ELR (cell line): Measurements from ENCODE around the gene FADS1.

Experiments used
- DNase-seq: peaks from one replicate; pipeline ENCODE4 v3.0.0-alpha.2; 2015; ENCODE audit warnings: low read depth

Gene FADS1

DNA sequence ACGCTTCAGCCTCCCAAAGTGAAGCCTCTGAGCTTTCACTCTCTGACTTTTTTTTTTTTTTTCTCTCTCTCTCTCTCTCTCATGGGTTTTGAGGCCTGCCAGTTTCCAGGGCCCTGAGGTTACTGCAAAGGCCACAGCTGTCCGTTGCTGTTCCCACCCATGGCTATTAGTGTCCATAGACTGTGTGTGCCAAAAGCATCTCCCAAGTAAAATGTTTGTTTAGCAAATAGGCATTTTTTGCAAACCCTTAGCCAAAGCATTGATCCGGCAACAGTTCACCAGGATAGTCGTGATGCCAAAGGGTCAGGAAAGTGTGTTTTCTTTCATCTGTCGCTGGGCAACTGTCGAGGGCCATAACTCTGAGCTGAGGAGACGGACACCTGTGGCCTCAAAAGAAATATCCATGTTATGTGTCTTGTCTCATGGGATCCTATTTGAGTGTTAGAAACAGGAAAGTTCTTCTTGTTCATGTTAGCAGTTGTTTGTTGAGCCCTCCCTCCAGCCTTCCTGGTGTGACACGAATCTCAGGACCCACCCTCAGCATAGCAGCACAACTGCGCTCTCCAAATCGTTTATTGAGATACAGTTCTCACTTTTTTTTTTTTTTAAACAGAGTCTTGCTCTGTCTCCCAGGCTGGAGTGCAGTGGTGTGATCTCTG is 29.7 kb upstream of the FADS1 start:
- no peak for DNase-seq

DNA sequence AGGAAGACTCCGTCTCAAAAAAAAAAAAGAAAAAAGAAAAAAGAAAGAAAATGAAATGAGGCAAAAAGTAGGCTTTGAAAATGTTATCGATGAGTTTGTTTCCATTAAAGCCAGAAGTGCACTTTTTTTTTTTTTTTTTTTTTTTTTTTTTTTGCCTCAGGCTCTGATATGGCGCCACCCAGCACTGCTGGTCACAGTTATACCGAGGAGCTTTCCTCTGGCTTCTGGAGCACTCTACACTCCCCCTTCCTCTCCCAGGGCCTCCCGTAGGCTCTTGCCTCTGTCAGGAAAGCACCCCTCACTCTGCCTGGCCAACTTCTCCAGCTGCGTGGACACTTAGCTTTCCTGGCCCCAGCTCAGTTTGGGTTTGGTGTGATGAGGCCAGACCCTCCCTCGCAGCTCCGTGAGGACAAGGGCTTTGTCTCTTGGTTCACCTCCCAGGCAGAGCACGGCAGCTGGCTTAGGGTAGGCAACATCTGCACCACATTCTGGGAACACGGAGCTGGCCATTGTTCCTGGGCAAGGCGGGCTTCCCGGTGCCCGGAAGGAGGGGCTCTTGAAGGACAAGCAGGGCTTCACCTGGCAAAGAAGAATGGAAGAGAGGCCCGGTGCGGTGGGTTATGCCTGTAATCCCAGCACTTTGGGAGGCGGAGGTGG is 28.2 kb upstream of the FADS1 start:
- no peak for DNase-seq

DNA sequence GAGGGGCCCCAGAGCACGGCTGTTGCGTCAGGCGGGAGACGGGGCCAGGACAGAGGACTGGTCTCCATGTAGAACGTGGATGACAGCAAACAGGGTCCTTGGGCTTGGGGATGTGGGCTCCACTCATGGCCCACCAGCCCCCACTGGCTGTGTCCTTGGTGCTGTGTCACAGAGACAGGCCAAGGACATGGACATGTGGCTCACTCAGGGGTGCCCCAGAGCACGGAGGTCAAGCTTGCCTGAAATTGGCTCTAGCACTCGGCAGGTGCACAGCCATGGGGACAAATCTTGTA is 25.7 kb upstream of the FADS1 start:
- no peak for DNase-seq

DNA sequence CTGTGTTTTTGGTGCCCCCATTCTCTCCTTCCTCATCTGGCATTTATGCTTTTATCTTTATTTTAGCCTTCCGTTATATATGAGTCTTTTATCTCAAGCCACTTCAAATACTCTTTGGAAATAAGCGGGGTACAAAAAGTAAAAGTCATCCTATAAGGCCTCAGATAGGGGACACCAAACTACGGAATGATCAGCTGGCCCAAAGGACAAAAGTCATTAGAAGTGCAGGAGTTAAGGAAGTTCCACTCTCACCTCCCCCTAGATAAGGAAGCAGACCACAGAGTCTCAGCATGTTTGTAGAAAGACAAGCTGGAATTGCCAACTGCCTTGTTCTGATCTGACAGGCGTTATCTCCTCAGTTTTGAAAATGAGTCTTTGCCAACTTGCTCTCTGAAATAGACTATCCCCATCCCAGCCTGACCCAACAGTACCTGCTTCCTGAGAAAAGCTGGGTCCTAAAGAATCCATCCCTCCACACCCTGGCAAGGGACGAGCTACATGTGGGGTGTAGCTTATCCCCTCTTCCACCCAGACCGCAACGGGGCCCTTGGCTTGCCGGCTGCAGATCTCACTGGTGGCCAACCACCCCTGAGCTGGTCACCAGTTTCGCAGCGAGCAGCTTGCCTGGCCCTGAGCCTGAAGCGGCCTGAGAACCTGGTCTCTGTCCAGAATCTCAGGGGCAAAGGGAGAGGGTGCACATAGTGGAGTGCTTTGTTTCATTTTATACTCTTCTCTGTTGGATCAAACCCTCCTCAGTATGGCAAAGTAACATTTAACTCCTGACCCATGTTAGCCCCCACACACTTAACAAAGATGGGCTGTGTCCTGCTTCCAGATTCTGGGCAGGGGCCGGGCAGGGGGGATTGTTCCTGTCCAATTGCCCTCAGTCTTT is 25.1 kb upstream of the FADS1 start:
- no peak for DNase-seq

DNA sequence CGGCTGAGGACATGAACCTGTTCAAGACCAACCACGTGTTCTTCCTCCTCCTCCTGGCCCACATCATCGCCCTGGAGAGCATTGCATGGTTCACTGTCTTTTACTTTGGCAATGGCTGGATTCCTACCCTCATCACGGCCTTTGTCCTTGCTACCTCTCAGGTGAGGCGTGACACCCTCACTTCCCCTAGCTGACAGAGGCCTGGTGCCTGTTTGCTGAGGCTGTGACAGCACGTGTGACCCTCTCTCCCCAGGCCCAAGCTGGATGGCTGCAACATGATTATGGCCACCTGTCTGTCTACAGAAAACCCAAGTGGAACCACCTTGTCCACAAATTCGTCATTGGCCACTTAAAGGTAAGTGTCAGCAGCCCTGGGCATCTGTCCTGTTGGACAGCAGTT is 23.6 kb upstream of the FADS1 start:
- DNase-seq = no peak

DNA sequence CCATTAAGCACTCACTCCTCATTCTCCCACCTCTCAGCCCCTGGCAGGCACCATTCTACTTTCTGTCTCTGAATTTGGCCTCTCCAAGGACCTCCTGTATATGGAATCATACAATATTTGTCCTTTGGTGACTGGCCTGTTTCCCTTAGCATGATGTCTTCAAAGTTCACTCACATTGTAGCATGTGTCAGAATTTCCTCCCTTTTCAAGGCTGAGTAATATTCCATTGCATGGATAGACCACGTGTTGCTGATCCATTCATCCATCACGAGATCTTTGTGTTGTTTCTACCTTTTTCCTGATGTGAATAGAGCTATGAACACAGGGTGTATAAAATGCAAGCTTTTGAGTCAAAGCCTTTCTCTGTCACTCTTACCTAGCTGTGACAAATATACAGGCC is 22.9 kb upstream of the FADS1 start:
- no peak for DNase-seq

DNA sequence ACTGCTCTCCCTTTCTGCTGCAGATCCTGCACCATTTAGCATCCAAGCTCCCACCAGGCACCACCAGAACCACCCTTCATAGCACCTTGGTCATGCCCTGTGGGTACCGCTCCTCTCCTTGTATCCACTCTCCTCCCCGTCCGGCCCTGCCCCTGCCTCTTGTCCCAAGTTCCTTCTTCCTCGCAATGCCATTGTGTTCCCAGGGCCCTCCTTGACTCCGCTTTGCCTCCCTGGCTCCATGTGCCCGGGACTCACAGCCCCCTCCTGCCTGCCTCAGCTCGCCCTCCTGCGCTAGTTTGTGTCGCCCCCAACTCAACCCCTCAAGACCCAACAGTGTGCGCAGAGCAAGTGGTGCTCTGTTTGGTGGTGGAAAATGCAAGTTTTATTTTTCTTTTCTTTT is 22.1 kb upstream of the FADS1 start:
- no peak for DNase-seq

DNA sequence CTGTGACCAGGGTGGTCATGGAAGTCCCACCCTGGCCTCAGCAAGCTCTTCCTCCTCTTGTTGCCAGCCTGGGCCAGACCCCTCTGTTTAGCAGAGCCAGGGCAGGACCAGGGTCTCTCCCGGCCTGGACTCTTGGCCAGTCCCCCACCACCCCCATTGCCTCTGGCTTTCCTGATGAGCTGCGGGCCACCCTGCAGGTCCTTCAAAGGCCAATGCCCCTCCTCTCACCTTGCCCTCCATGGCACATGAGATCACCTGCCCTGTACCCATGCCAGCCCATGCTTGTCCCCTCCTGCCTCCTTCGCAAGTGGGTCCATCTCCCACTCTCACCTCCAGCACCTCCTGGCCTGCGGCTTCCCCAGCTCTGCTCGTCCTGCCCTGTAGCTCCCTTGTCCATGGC is 21.7 kb upstream of the FADS1 start:
- DNase-seq = no peak

DNA sequence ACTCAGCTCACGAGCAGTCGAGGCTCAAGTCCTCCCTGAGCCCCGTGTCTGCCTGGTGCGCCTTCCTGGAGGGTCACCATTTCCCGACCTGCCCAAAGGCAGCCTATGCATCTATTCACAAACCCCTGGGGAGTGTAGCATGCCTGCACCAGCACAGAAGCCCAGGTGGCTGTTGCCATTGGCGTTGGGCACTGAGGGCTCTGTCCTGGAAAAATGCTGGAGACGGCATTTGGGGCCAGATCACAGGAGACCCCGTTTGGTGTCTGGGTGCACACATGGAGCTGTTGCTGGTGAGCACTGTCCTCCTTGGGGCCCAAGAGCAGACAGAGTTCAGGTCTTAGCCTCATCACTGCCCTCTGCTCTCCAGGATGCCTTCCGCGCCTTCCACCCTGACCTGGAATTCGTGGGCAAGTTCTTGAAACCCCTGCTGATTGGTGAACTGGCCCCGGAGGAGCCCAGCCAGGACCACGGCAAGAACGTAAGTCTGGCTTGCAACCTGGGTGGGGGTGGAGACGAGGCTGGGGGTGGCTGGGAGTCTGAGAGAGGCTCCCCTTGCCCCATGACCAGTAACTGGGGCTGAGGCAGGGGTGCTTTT is 20.7 kb upstream of the FADS1 start:
- no peak for DNase-seq

DNA sequence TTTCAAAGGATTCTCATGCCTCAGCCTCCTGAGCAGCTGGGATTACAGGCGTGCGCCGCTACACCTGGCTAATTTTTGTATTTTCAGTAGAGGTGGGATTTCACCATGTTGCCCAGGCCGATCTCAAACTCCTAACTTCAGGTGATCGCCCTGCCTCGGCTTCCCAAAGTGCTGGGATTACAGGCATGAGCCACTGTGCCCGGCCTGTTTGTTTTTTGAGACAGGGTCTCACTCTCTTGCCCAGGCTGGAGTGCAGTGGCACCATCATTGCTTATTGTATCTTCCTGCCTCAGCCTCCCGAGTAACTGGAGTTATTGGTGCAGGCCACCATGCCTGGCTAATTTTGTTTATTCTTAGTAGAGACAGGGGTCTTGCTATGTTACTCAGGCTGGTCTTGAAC is 19.4 kb upstream of the FADS1 start:
- DNase-seq = no peak

DNA sequence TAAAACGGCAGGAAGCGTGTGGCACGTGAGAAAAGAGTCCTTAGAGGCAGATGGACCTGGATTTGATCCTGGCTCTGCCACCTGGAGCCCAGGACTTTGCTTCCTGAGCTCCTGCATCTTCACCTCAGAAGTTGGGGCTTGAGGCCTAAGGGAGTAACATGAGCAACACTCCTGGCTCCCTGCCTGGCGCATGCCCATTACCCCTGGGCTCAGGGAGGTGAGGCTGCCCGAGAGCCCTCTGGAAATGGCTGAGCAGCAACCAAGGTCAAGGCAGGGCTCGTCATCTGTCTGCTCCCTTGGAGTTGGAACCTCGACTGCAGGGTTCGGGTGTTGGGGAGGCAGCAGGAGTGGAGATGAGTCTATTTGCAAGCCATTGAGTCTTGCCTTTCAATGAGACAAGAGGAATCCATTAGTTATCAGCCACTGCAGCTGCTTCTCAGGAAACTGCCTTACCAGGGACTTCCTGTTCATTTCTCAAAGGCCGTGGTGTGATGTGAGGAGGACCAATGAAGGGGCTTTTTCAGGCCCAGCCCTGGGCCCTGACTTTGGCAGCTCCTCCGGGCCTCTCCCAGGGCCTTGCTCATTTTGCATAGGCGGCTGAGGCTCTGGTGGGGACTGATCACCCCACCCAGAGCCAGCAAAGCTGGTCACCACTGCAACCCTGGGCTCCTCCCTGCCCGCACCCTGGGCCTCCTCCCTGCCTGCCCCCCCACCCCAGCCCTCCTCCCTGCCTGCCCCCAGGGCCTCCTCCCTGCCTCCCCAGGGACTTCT is 17.7 kb upstream of the FADS1 start:
- DNase-seq = no peak

DNA sequence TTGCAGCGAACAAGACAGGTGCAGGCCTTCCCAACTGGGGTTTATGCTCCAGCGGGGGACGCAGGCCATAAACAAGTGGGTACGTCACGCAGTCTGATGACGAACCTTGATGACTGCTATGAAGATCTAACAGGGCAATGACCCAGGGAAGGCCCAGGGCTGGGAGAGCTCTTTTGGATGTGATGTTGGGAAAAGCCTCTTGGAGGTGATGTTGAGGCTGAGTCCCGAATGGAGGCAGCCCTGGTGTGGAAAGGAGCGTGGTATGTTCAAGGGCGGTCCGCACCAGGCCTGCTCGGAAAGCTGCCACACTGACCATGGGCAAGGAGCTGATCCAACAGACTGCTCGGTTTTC is 17.1 kb upstream of the FADS1 start:
- no peak for DNase-seq

DNA sequence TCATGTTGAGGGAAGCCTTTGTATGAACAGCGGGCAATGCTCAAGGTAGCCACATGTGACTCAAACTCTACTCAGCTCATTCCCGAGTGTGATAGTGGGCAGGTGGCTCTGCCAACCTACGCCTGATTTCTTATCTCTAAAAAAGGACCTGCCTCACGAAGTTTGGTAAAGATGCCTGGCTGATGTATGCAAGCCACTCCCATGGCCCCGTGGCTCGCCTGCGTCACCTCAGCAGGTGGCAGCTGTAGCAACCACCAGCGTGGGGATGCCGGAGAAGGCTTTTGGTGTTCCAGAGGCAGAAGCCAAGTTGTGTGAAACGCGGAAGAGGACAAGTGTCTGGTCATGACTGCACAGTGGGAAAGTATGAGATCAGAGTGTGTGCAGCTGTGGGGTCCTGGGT is 16.7 kb upstream of the FADS1 start:
- no peak for DNase-seq

DNA sequence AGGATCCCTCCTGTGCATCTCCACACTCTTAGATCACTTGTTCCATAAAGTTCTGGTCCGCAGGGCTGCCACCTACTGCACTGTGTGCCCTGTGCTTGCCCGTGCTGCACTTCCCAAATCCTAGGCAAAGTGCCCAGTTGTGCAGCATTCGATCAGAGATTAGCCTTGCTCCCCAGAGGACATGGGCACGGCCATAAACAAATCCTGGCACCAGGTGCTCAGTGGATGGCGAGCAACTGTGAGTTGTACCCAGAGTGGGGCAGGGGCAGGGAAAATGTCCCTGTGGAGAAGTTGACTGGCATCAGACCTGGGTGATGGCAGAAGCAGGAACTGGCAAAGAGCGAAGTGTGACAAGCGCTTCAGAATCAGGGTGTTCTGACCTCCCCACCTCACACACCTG is 16.0 kb upstream of the FADS1 start:
- DNase-seq = no peak

DNA sequence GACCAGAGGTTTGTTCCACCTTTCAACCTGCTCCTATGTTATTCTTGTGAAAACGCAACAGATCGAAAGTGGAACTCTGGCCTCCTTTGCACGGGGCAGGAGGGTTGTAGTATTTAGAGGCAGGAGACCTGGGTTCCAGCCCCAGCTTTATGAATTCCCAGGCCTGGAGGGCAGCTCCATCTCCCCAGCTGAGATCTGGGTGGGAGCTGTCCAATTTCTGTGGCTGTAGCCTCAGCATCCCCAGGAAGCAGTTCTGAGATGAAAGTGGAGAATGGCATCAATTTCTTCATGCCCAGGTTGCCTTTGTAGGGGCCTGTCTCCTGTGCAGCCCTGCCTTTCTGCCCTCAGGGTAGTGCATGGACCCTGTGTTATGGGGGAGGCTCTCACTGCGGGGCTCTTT is 15.4 kb upstream of the FADS1 start:
- no peak for DNase-seq

DNA sequence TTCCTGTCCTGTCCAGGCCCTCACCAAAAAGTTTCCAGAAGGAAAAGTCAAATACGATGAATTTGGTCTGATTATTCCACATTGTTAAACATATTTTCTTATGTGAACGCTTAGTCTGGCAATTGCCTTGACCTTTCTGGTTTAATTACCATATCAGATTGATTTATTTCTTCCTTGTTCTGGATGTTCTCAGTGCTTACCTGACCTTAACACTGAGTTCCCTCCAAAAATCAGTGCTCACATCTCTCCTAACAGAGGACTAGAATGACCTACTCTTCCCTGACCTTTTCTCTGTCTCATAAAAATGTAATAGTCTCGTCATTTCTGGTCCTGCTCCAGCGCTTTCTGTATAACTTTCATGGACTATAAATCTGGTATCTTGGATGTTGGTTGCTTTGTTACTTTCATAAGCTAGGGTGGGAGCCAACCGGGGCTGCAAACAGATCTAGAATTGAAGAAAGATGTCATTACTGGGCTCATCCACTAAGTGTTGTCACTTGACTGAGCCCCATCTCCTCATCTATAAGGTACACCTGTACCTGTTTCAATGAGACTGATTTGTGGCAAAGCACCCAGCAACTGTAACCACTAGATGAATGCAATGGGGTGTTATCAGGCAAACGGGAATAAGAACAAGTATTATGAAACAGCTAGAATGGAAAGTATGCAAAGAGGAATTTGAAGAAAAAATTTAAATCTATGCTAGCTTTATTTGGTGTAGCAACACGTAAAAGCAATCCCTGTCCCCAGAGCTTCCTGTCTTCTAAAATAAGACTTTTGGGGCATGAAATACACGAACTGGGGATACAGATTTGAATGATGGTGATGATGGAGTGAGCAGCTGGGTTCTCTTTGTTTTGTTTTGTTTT is 13.7 kb upstream of the FADS1 start:
- no peak for DNase-seq

DNA sequence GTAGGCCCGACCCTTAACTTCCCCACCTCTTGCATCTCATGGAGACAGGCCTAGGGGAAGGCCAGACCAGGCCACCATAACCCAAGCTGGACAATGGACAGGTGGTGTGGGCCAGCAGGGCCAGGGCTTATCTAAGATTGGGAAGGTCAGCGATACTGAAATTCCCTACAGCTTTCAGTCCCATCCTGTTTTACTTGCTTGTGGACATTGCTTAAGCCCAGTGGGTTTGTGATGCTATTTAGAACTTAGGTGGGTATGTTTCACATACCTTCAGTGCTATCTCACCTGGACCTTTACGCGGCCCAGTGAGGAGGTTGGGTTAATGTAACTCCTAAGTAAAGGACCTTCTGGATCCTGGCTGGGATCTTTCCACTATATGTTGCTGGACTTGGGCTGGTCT is 13.0 kb upstream of the FADS1 start:
- no peak for DNase-seq

DNA sequence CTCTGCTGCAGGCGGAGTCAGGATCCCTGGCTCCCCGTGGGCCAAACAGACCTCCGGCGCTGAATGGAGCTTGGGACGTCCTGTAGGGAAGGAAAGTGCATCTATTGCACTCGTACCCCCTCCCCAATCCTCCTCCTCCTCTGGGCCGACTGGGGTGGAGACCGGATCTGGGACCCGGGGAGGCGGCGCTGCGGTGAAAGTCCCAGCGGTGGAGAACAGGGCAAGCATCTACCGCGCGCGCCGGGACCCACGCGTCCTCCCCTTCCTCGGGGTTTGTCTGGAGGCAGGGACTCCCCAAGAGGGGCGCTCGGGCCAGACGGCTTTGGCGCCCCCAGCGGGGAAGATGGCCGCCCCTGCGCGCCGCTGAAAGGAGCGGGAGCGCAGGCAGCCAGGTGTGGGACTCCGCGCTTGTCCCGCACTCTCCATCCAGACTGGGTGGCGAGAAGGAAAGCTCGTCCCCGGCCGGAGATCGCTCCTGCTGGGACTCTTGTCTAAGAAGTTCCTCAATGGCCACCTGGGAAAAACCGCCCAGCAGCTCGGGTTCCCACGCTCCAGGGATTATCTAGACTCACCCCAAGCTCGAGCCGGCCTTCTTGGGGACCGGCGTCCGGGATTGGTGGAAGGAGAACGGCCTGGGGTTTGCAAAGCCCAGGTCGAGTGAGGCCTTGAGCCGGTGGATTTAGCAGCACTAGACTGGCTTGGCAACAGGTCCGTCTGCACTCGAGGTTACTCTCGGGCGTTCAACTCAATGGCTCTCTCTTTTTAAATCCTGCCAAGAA is 12.0 kb upstream of the FADS1 start:
- peak; percentile 34 for DNase-seq

DNA sequence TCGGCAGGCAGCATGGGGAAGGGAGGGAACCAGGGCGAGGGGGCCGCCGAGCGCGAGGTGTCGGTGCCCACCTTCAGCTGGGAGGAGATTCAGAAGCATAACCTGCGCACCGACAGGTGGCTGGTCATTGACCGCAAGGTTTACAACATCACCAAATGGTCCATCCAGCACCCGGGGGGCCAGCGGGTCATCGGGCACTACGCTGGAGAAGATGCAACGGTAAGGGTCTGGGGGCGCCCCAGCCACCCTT is 11.5 kb upstream of the FADS1 start:
- DNase-seq = no peak

DNA sequence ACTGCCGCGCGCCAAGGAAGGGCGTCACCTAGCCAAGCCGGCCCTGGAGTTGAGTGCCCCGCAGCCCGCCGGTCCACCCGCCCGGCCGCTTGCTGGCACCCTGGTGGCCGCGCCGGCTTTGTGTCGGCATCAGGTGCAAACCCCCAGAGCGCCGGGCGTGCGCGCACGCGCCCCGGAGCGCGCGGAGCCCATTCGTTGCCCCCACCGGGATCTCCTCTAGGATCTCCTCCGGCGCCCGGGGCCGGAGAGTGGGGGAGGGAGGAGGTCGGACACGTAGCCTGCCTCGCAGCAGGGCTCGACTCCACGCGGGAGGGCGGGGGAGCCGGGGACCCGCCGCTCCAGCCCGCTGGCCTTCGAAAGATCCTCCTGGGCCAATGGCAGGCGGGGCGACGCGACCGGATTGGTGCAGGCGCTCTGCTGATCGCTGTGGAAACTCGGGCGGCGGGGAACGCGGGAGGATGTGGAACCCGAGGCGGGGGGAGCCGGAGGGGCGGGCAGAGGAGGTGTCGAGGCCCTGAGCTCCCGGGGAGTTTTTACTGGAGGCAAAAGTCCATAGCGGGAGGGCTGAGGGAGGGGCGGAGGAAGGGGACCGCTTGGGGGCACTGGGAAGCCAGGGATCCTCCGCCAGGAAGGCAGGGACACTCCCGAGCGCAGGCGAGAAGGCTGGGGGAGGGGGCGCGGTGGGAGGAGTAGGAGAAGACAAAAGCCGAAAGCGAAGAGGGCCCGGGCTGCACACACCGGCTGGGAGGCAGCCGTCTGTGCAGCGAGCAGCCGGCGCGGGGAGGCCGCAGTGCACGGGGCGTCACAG is 11.0 kb upstream of the FADS1 start, which contains the start of gene FADS2:
TSS of gene FADS2 (plus strand) at position 730 of the 808 bp plus-strand sequence. CDS start 91 bp downstream, outside the sequence.
- peak; percentile 69 for DNase-seq
